ENCODE results near the gene SAMD4A.

Gene SAMD4A

GRCh38 chr14:54532111-54533012 lies 34.6 kb upstream of the SAMD4A start:
- Histone ChIP-seq H3K36me3 (ENCODE audit: control insufficient read depth in 1 of 2, insufficient read depth in 2 of 2, low read length in 2 of 2) (no peaks in the 10 kb centered on the region), H2AFZ (ENCODE audit: insufficient read depth, low read length, poor library complexity) (no peak overlapping the region), H3K4me2 (ENCODE audit: low read length) (no peak overlapping the region), H3K4me3 (ENCODE audit: low read depth, low read length) (no peak overlapping the region), H4K91ac (ENCODE audit: low read depth, low read length) (no peak overlapping the region), H3K27ac (ENCODE audit: low read depth, low read length) (no peak overlapping the region), H2AK5ac (ENCODE audit: low read length) (no peak overlapping the region), H4K12ac (ENCODE audit: low read depth, low read length) (no peak overlapping the region), H2BK120ac (ENCODE audit: insufficient read depth, low read length, poor library complexity) (no peak overlapping the region), H3K27me3 (ENCODE audit: insufficient read depth, low read length) (no peaks in the 10 kb centered on the region), H3K4ac (ENCODE audit: low read depth, low read length) (no peak overlapping the region), H3K18ac (ENCODE audit: low read length) (no peak overlapping the region), H3K23ac (ENCODE audit: low read length) (no peak overlapping the region), H3K4me1 (ENCODE audit: control insufficient read depth in 1 of 2, insufficient read depth in 2 of 2, low read length in 2 of 2) (no peaks in the 10 kb centered on the region), H3K14ac (ENCODE audit: low read length) (no peak overlapping the region), H2BK5ac (ENCODE audit: low read depth, low read length, poor library complexity) (no peak overlapping the region), H3K9ac (ENCODE audit: low read length) (no peak overlapping the region), H2BK12ac (ENCODE audit: low read length) (no peak overlapping the region), H4K8ac (ENCODE audit: low read depth, low read length) (no peak overlapping the region), H3K79me2 (ENCODE audit: control insufficient read depth, insufficient read depth, low read length, poor library complexity) (no peaks in the 10 kb centered on the region), H3K9me3 (ENCODE audit: insufficient read depth, low read depth, low read length) (no peaks in the 10 kb centered on the region), H3K79me1 (ENCODE audit: low read length) (no peaks in the 10 kb centered on the region)
- DNase-seq = no peak
- whole genome bisulfite sequencing (ENCODE audit: extremely low coverage, insufficient coverage, insufficient read length) = no CpG with 5 or more reads among the region's 3 CpGs

GRCh38 chr14:54533100-54533499 lies 33.8 kb upstream of the SAMD4A start:
- Histone ChIP-seq H3K4ac (ENCODE audit: low read depth, low read length) (no peak overlapping the region), H3K79me1 (ENCODE audit: low read length) (no peaks in the 10 kb centered on the region), H4K8ac (ENCODE audit: low read depth, low read length) (no peak overlapping the region), H2BK12ac (ENCODE audit: low read length) (no peak overlapping the region), H3K27me3 (ENCODE audit: insufficient read depth, low read length) (no peaks in the 10 kb centered on the region), H3K4me2 (ENCODE audit: low read length) (no peak overlapping the region), H4K91ac (ENCODE audit: low read depth, low read length) (no peak overlapping the region), H3K27ac (ENCODE audit: low read depth, low read length) (no peak overlapping the region), H3K9ac (ENCODE audit: low read length) (no peak overlapping the region), H3K4me3 (ENCODE audit: low read depth, low read length) (no peak overlapping the region), H3K14ac (ENCODE audit: low read length) (no peak overlapping the region), H2BK5ac (ENCODE audit: low read depth, low read length, poor library complexity) (no peak overlapping the region), H3K36me3 (ENCODE audit: control insufficient read depth in 1 of 2, insufficient read depth in 2 of 2, low read length in 2 of 2) (peaks cover 0 to 1% of the 10 kb centered on the region in 2 experiments), H2AFZ (ENCODE audit: insufficient read depth, low read length, poor library complexity) (no peak overlapping the region), H3K4me1 (ENCODE audit: control insufficient read depth in 1 of 2, insufficient read depth in 2 of 2, low read length in 2 of 2) (no peaks in the 10 kb centered on the region), H2AK5ac (ENCODE audit: low read length) (no peak overlapping the region), H2BK120ac (ENCODE audit: insufficient read depth, low read length, poor library complexity) (no peak overlapping the region), H3K9me3 (ENCODE audit: insufficient read depth, low read depth, low read length) (no peaks in the 10 kb centered on the region), H3K79me2 (ENCODE audit: control insufficient read depth, insufficient read depth, low read length, poor library complexity) (no peaks in the 10 kb centered on the region), H3K23ac (ENCODE audit: low read length) (no peak overlapping the region), H4K12ac (ENCODE audit: low read depth, low read length) (no peak overlapping the region), H3K18ac (ENCODE audit: low read length) (no peak overlapping the region)
- no CpG with 5 or more reads among the region's 1 CpG for WGBS (ENCODE audit: extremely low coverage, insufficient coverage, insufficient read length)
- no peak for DNase-seq

GRCh38 chr14:54535126-54535525 lies 31.8 kb upstream of the SAMD4A start:
- Histone ChIP-seq H3K23ac (ENCODE audit: low read length) (no peak overlapping the region), H3K18ac (ENCODE audit: low read length) (no peak overlapping the region), H3K14ac (ENCODE audit: low read length) (no peak overlapping the region), H3K4me3 (ENCODE audit: low read depth, low read length) (no peak overlapping the region), H3K27me3 (ENCODE audit: insufficient read depth, low read length) (no peaks in the 10 kb centered on the region), H2BK12ac (ENCODE audit: low read length) (no peak overlapping the region), H4K12ac (ENCODE audit: low read depth, low read length) (no peak overlapping the region), H2BK5ac (ENCODE audit: low read depth, low read length, poor library complexity) (no peak overlapping the region), H3K4me2 (ENCODE audit: low read length) (no peak overlapping the region), H3K9me3 (ENCODE audit: insufficient read depth, low read depth, low read length) (no peaks in the 10 kb centered on the region), H2AFZ (ENCODE audit: insufficient read depth, low read length, poor library complexity) (no peak overlapping the region), H4K91ac (ENCODE audit: low read depth, low read length) (no peak overlapping the region), H2AK5ac (ENCODE audit: low read length) (no peak overlapping the region), H3K9ac (ENCODE audit: low read length) (no peak overlapping the region), H3K4me1 (ENCODE audit: control insufficient read depth in 1 of 2, insufficient read depth in 2 of 2, low read length in 2 of 2) (no peaks in the 10 kb centered on the region), H3K27ac (ENCODE audit: low read depth, low read length) (no peak overlapping the region), H3K79me2 (ENCODE audit: control insufficient read depth, insufficient read depth, low read length, poor library complexity) (no peaks in the 10 kb centered on the region), H3K36me3 (ENCODE audit: control insufficient read depth in 1 of 2, insufficient read depth in 2 of 2, low read length in 2 of 2) (peaks cover 0 to 2% of the 10 kb centered on the region in 2 experiments), H3K4ac (ENCODE audit: low read depth, low read length) (no peak overlapping the region), H3K79me1 (ENCODE audit: low read length) (no peaks in the 10 kb centered on the region), H2BK120ac (ENCODE audit: insufficient read depth, low read length, poor library complexity) (no peak overlapping the region), H4K8ac (ENCODE audit: low read depth, low read length) (no peak overlapping the region)
- no peak for DNase-seq
- no CpG with 5 or more reads among the region's 1 CpG for WGBS (ENCODE audit: extremely low coverage, insufficient coverage, insufficient read length)

- no peak overlapping the region for H3K4ac ChIP-seq (ENCODE audit: low read depth, low read length)
- no peak overlapping the region for H4K12ac ChIP-seq (ENCODE audit: low read depth, low read length)
- no peaks in the 10 kb centered on the region for H3K79me1 ChIP-seq (ENCODE audit: low read length)
- H3K9ac ChIP-seq (ENCODE audit: low read length) = no peak overlapping the region
- H2AFZ ChIP-seq (ENCODE audit: insufficient read depth, low read length, poor library complexity) = no peak overlapping the region
- no peak overlapping the region for H4K8ac ChIP-seq (ENCODE audit: low read depth, low read length)
- no peak for DNase-seq
- no CpG with 5 or more reads among the region's 2 CpGs for WGBS (ENCODE audit: extremely low coverage, insufficient coverage, insufficient read length)
- no peaks in the 10 kb centered on the region for H3K27me3 ChIP-seq (ENCODE audit: insufficient read depth, low read length)
- no peak overlapping the region for H2BK12ac ChIP-seq (ENCODE audit: low read length)
- H3K23ac ChIP-seq (ENCODE audit: low read length) = no peak overlapping the region
- H3K27ac ChIP-seq (ENCODE audit: low read depth, low read length) = no peak overlapping the region
- no peak overlapping the region for H4K91ac ChIP-seq (ENCODE audit: low read depth, low read length)
- no peak overlapping the region for H3K4me3 ChIP-seq (ENCODE audit: low read depth, low read length)
- H3K9me3 ChIP-seq (ENCODE audit: insufficient read depth, low read depth, low read length) = no peaks in the 10 kb centered on the region
- no peaks in the 10 kb centered on the region for H3K4me1 ChIP-seq (ENCODE audit: control insufficient read depth in 1 of 2, insufficient read depth in 2 of 2, low read length in 2 of 2)
- no peak overlapping the region for H3K14ac ChIP-seq (ENCODE audit: low read length)
- no peak overlapping the region for H2AK5ac ChIP-seq (ENCODE audit: low read length)
- H2BK120ac ChIP-seq (ENCODE audit: insufficient read depth, low read length, poor library complexity) = no peak overlapping the region
- H3K18ac ChIP-seq (ENCODE audit: low read length) = no peak overlapping the region
- no peaks in the 10 kb centered on the region for H3K79me2 ChIP-seq (ENCODE audit: control insufficient read depth, insufficient read depth, low read length, poor library complexity)
- H3K36me3 ChIP-seq (ENCODE audit: control insufficient read depth in 1 of 2, insufficient read depth in 2 of 2, low read length in 2 of 2) = peaks cover 0 to 2% of the 10 kb centered on the region in 2 experiments
- H3K4me2 ChIP-seq (ENCODE audit: low read length) = no peak overlapping the region
- H2BK5ac ChIP-seq (ENCODE audit: low read depth, low read length, poor library complexity) = no peak overlapping the region
These were observed 31.3 kb upstream of the SAMD4A start for GRCh38 chr14:54535646-54536045.
